ENCODE results near the gene SPATS2L. TPM values are rescaled to one million over a fixed set of nuclear protein-coding genes. Genes with fewer than 3 reads are reported as not detected.

SPATS2L gene
- total RNA-seq, 1 donor, result 65.6 TPM

DNA sequence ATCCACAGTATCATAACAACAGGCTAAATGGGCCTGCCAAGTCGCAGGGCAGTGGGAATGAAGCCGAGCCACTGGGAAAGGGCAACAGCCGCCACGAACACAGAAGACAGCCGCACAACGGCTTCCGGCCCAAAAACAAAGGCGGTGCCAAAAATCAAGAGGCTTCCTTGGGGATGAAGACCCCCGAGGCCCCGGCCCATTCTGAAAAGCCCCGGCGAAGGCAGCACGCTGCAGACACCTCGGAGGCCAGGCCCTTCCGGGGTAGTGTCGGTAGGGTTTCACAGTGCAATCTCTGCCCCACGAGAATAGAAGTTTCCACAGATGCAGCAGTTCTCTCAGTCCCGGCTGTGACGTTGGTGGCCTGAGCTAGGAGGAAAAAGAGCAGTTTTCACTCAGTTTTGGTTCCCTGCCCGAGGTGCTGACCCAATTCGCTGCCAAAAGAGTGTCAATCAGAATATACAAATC lies 171.2 kb downstream of the SPATS2L start:
- no peak overlapping the region for H3K4me3 ChIP-seq (ENCODE audit: low read depth, low read length)
- DNase-seq (ENCODE audit: low read depth), result no peak

DNA sequence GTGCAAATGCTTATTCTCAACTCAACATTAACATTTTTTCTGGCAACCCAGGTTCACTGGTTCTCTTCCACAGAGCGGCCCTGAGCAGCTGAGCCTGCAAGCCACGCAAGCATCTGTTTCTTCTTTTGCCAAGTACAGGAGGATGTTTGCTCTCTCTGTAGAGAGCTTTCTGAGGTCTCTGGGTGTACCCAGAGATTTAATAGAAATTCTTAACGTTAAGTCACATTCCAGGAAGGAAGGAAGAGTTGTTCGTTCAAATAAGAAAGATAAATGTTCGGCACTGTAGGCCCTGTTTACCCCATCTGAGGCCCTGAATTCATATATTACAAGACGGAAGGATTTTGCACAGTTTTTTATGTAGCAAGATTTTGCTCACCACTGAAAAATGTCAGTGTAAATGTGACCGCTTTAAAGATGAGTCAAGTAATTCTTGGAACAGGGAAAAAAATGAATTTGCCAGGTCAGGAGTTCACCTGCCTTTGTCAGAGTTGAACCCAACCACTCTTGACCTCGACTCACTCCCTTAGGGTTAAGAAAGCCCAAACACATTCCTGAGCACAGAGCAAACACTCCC lies 173.3 kb downstream of the SPATS2L start:
- DNase-seq (ENCODE audit: low read depth), result peak; percentile 77
- no peak for TF ChIP-seq CTCF (IDR thresholded peaks at IDR 0.05; ENCODE audit: insufficient read depth, low read depth, low read length)
- no peak overlapping the region for H3K4me3 ChIP-seq (ENCODE audit: low read depth, low read length)

More for the DNA sequence above, 171.2 kb downstream of the SPATS2L start:
- TF ChIP-seq CTCF (IDR thresholded peaks at IDR 0.05; ENCODE audit: insufficient read depth, low read depth, low read length), result no peak

GRCh38 chr2:200482194-200482593 lies 175.7 kb downstream of the SPATS2L start:
- no peak overlapping the region for H3K4me3 ChIP-seq (ENCODE audit: low read depth, low read length)
- no peak for TF ChIP-seq CTCF (IDR thresholded peaks at IDR 0.05; ENCODE audit: insufficient read depth, low read depth, low read length)
- DNase-seq (ENCODE audit: low read depth), result no peak

- peak; percentile 54 for TF ChIP-seq CTCF (IDR thresholded peaks at IDR 0.05; ENCODE audit: insufficient read depth, low read depth, low read length)
- DNase-seq (ENCODE audit: low read depth), result peak; percentile 42
- no peak overlapping the region for H3K4me3 ChIP-seq (ENCODE audit: low read depth, low read length)
Measured at GRCh38 chr2:200483729-200484198, 177.3 kb downstream of the SPATS2L start.

GRCh38 chr2:200484934-200485333 lies 178.4 kb downstream of the SPATS2L start:
- no peak for TF ChIP-seq CTCF (IDR thresholded peaks at IDR 0.05; ENCODE audit: insufficient read depth, low read depth, low read length)
- DNase-seq (ENCODE audit: low read depth), result no peak
- H3K4me3 ChIP-seq (ENCODE audit: low read depth, low read length), result no peak overlapping the region

DNA sequence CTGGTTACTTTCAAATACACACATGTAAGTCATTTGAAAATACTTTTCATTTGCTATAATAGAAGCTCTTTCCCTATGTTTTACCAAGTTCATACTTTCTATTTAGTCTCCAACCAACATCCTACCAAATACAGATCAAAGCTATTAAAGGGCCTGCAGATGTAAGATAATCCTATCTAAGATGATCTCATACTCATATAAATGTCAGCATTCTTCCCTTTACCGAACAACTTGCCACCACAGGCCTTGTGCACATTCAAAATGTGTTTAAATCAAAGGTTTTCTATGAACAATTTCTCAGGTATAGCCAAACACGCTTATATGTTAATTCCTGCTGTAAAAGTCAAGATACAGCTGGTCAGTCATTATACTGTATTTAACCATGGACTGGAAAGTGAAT lies 180.0 kb downstream of the SPATS2L start:
- no peak for DNase-seq (ENCODE audit: low read depth)
- no peak overlapping the region for H3K4me3 ChIP-seq (ENCODE audit: low read depth, low read length)
- no peak for TF ChIP-seq CTCF (IDR thresholded peaks at IDR 0.05; ENCODE audit: insufficient read depth, low read depth, low read length)

DNA sequence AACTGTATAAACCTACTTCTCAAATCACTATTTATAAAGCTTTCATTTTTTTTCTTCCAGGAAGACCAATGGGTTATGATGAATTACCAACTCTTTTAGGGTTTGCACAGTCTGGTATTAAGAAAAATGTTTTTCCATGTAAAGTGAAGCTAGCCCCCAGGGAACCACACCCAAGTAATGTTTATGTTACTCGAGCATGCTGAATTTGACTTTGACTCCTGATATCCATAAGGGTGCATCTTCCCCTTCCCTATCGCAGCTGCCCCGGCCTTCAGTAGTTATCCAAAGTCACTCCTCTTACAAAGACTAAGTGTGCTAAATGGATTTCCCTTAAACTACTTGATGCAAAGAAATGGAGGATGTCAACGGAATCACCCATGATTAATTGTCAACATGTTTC lies 181.7 kb downstream of the SPATS2L start:
- no peak for TF ChIP-seq CTCF (IDR thresholded peaks at IDR 0.05; ENCODE audit: insufficient read depth, low read depth, low read length)
- no peak for DNase-seq (ENCODE audit: low read depth)
- no peak overlapping the region for H3K4me3 ChIP-seq (ENCODE audit: low read depth, low read length)

All from fibroblast of villous mesenchyme (primary cell).